Ascending aorta (tissue), 2 donors: Measurements from ENCODE around the gene ELOA. TPM values are rescaled to one million over a fixed set of nuclear protein-coding genes. Genes with fewer than 3 reads are reported as not detected.

Experiments
- DNase-seq, 2 donors: peaks; one replicate each; pipeline ENCODE4 v3.0.0-alpha.2; 2019; ENCODE audit warnings: low spot score in 2 of 2
- H3K27ac ChIP-seq, 2 donors: fragments of 200-600 bp; sonication (generic); one replicate each; pipeline ENCODE4 v1.5.1; 2016 to 2017; ENCODE audit warnings: mild to moderate bottlenecking in 1 of 2
- H3K27me3 ChIP-seq: fragments of 200-600 bp; sonication (generic); one replicate; pipeline ENCODE4 v1.5.1; 2017
- H3K36me3 ChIP-seq, 2 donors: fragments of 200-600 bp; sonication (generic); one replicate each; pipeline ENCODE4 v1.5.1; 2016
- H3K4me1 ChIP-seq, 2 donors: fragments of 200-600 bp; sonication (generic); one replicate each; pipeline ENCODE4 v1.5.1; 2016 to 2017; ENCODE audit warnings: mild to moderate bottlenecking in 1 of 2
- H3K4me3 ChIP-seq, 2 donors: fragments of 200-600 bp; sonication (generic); one replicate each; pipeline ENCODE4 v1.5.1; 2016 to 2017; ENCODE audit warnings: mild to moderate bottlenecking in 1 of 2
- H3K9me3 ChIP-seq, 2 donors: fragments of 200-600 bp; sonication (generic); one replicate each; pipeline ENCODE4 v1.5.1; 2016
- intact Hi-C: fragments of 100-400 bp; cut with DNase I; formaldehyde crosslinking; loops from one replicate; pipeline ENCODE4 v1.15.1; 2023
- total RNA-seq: library from RNA; depleted of rRNA; stranded (reverse); fragments of >200 nt; gene quantifications from one replicate; pipeline ENCODE4 v1.1.0, GENCODE V29; 2016
- TF ChIP-seq, protein P1 (sequence below), 3 experiments: fragments of 200-600 bp in 2 of 3; fragments of 450-650 bp in 1 of 3; sonication (generic) in 2 of 3; IDR thresholded peaks; one replicate each; pipeline ENCODE4 v1.5.1; 2016 to 2019; ENCODE audit warnings: antibody characterized with exemption in 3 of 3, mild to moderate bottlenecking in 1 of 3, moderate library complexity in 1 of 3

ELOA gene
- total RNA-seq, 1 donor from 2014 or later, result 22.6 TPM

GRCh38 chr1:23751815-23752200 is 8.5 kb downstream of the ELOA start:
- intact Hi-C loops, result no loop called here
- H3K4me1 ChIP-seq, result no peaks in the 10 kb centered on the region
- peaks cover 66 to 69% of the 10 kb centered on the region in 2 donors for H3K36me3 ChIP-seq
- H3K27ac ChIP-seq, result no peak overlapping the region
- no peak for DNase-seq
- H3K27me3 ChIP-seq, result no peaks in the 10 kb centered on the region
- TF ChIP-seq, protein P1, sequence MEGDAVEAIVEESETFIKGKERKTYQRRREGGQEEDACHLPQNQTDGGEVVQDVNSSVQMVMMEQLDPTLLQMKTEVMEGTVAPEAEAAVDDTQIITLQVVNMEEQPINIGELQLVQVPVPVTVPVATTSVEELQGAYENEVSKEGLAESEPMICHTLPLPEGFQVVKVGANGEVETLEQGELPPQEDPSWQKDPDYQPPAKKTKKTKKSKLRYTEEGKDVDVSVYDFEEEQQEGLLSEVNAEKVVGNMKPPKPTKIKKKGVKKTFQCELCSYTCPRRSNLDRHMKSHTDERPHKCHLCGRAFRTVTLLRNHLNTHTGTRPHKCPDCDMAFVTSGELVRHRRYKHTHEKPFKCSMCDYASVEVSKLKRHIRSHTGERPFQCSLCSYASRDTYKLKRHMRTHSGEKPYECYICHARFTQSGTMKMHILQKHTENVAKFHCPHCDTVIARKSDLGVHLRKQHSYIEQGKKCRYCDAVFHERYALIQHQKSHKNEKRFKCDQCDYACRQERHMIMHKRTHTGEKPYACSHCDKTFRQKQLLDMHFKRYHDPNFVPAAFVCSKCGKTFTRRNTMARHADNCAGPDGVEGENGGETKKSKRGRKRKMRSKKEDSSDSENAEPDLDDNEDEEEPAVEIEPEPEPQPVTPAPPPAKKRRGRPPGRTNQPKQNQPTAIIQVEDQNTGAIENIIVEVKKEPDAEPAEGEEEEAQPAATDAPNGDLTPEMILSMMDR (IDR thresholded peaks at IDR 0.05), result no peak
- no peaks in the 10 kb centered on the region for H3K9me3 ChIP-seq
- H3K4me3 ChIP-seq, result no peak overlapping the region

GRCh38 chr1:23752909-23753308 is 9.6 kb downstream of the ELOA start:
- TF ChIP-seq, protein P1 (IDR thresholded peaks at IDR 0.05), result no peak
- H3K4me1 ChIP-seq, result no peaks in the 10 kb centered on the region
- no peaks in the 10 kb centered on the region for H3K27me3 ChIP-seq
- no peak overlapping the region for H3K4me3 ChIP-seq
- DNase-seq, result no peak
- no peaks in the 10 kb centered on the region for H3K9me3 ChIP-seq
- peaks cover 77 to 78% of the 10 kb centered on the region in 2 donors for H3K36me3 ChIP-seq
- intact Hi-C loops, result no loop called here
- H3K27ac ChIP-seq, result no peak overlapping the region

- H3K4me3 ChIP-seq, result no peak overlapping the region
- H3K36me3 ChIP-seq, result peaks cover 94 to 96% of the 10 kb centered on the region in 2 donors
- H3K27ac ChIP-seq, result no peak overlapping the region
- no peak for DNase-seq
- TF ChIP-seq, protein P1 (IDR thresholded peaks at IDR 0.05), result no peak
- H3K9me3 ChIP-seq, result no peaks in the 10 kb centered on the region
- intact Hi-C loops, result no loop called here
- H3K4me1 ChIP-seq, result no peaks in the 10 kb centered on the region
- H3K27me3 ChIP-seq, result no peaks in the 10 kb centered on the region
These were observed 13.4 kb downstream of the ELOA start for GRCh38 chr1:23756676-23757075.

GRCh38 chr1:23757812-23758211 is 14.5 kb downstream of the ELOA start:
- no peaks in the 10 kb centered on the region for H3K4me1 ChIP-seq
- DNase-seq, result no peak
- peaks cover 86 to 87% of the 10 kb centered on the region in 2 donors for H3K36me3 ChIP-seq
- no peaks in the 10 kb centered on the region for H3K27me3 ChIP-seq
- TF ChIP-seq, protein P1 (IDR thresholded peaks at IDR 0.05), result no peak
- no peak overlapping the region for H3K27ac ChIP-seq
- no peaks in the 10 kb centered on the region for H3K9me3 ChIP-seq
- no peak overlapping the region for H3K4me3 ChIP-seq
- intact Hi-C loops, result no loop called here

DNA sequence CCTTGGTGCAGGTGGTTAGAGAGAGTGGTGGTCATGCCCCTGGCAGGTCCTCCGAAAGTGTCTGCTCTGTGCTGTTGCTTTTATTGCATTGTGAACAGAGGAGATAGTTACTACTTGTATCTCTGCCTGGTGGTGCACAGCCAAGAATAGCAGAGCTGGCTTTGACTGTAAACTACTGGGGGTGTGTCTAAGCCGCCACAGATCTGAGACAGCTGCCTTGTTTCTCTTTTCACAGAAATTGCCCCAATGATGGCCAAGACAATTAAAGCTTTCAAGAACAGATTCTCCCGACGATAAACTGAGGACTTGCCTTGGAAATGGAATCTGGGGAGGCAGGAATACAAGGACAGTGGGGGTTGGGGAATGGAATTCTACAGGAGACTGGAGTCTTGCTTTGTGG is 16.0 kb downstream of the ELOA start:
- Histone ChIP-seq H3K4me1 (no peaks in the 10 kb centered on the region), H3K27me3 (no peaks in the 10 kb centered on the region), H3K36me3 (peaks cover 71 to 72% of the 10 kb centered on the region in 2 donors), H3K9me3 (no peaks in the 10 kb centered on the region), H3K27ac (no peak overlapping the region), H3K4me3 (no peak overlapping the region)
- DNase-seq, result no peak
- TF ChIP-seq, protein P1 (IDR thresholded peaks at IDR 0.05), result no peak
- intact Hi-C loops, result no loop called here

- Histone ChIP-seq H3K27me3 (no peaks in the 10 kb centered on the region), H3K27ac (no peak overlapping the region), H3K36me3 (peaks cover 39 to 49% of the 10 kb centered on the region in 2 donors), H3K4me3 (no peak overlapping the region), H3K9me3 (no peaks in the 10 kb centered on the region), H3K4me1 (no peaks in the 10 kb centered on the region)
- intact Hi-C loops, result no loop called here
- TF ChIP-seq, protein P1 (IDR thresholded peaks at IDR 0.05), result no peak
- DNase-seq, result peak in 1 of 2 donors; percentile 45
These were observed 19.8 kb downstream of the ELOA start for GRCh38 chr1:23763041-23763577.
